ENCODE results near the gene HIRA.

GRCh38 chr22:19453718-19454117 is 22.2 kb upstream of the HIRA start:
- TF ChIP-seq CTCF (IDR thresholded peaks at IDR 0.05 in 8 of 11, conservative IDR thresholded peaks at IDR 0.05 in 3 of 11) (no peak), POLR2A (IDR thresholded peaks at IDR 0.05) (no peak)
